Lower lobe of right lung (tissue), 2 donors: ENCODE measurements around the gene FAR1. TPM values are rescaled to one million over a fixed set of nuclear protein-coding genes. Genes with fewer than 3 reads are reported as not detected.

Experiments used
- ATAC-seq, 2 donors: fragments of 200-7000 bp; cut with Tn5 transposase; one replicate each; pipeline ENCODE4 v1.9.1; 2020 to 2022; ENCODE audit warnings: mild to moderate bottlenecking in 2 of 2, moderate library complexity in 2 of 2
- DNase-seq: peaks from one replicate; pipeline ENCODE4 v3.0.0-alpha.2; 2020
- H3K27ac ChIP-seq: fragments of 200-600 bp; one replicate; pipeline ENCODE4 v1.8.0; 2022
- H3K27me3 ChIP-seq: fragments of 200-600 bp; one replicate; pipeline ENCODE4 v1.8.0; 2022; ENCODE audit warnings: low read depth
- H3K36me3 ChIP-seq: fragments of 200-600 bp; one replicate; pipeline ENCODE4 v1.8.0; 2022; ENCODE audit warnings: mild to moderate bottlenecking
- H3K4me1 ChIP-seq: fragments of 200-600 bp; one replicate; pipeline ENCODE4 v1.8.0; 2022
- H3K4me3 ChIP-seq: fragments of 200-600 bp; one replicate; pipeline ENCODE4 v1.8.0; 2022; ENCODE audit warnings: mild to moderate bottlenecking
- H3K9me3 ChIP-seq: fragments of 200-600 bp; one replicate; pipeline ENCODE4 v1.8.0; 2022
- CTCF ChIP-seq: fragments of 200-600 bp; IDR thresholded peaks from one replicate; pipeline ENCODE4 v1.8.0; 2022; ENCODE audit warnings: antibody characterized with exemption, mild to moderate bottlenecking
- intact Hi-C: fragments of 100-400 bp; cut with DNase I; formaldehyde crosslinking; loops from one replicate; pipeline ENCODE4 v1.11.0; 2022
- total RNA-seq: library from RNA; stranded (reverse); fragmentation: NEBNext Ultra II Directional; extraction: Animal tissue kit (Norgen Biotek cat#: 25700); gene quantifications from one replicate; pipeline ENCODE4 v1.2.1, GENCODE V29; 2021
- donor health status: DM: no; HTN: yes; CAD: no; lungs with severe emphysema.

FAR1 gene
- total RNA-seq, 1 donor from 2014 or later: 65.3 TPM

- Histone ChIP-seq H3K4me1 (no peaks in the 10 kb centered on the region), H3K27me3 (no peaks in the 10 kb centered on the region), H3K4me3 (no peak overlapping the region), H3K27ac (no peak overlapping the region), H3K36me3 (peaks cover 51% of the 10 kb centered on the region), H3K9me3 (no peaks in the 10 kb centered on the region)
- DNase-seq (no peak), ATAC-seq (no peak)
- TF ChIP-seq CTCF: no peak
- intact Hi-C loops: no loop called here
Measured at GRCh38 chr11:13718394-13718793, 49.9 kb downstream of the FAR1 start.

GRCh38 chr11:13720940-13721339 is 52.5 kb downstream of the FAR1 start:
- Histone ChIP-seq H3K9me3 (no peaks in the 10 kb centered on the region), H3K36me3 (peaks cover 32% of the 10 kb centered on the region), H3K27me3 (no peaks in the 10 kb centered on the region), H3K4me1 (no peaks in the 10 kb centered on the region), H3K27ac (no peak overlapping the region), H3K4me3 (no peak overlapping the region)
- TF ChIP-seq CTCF: no peak
- ATAC-seq (no peak), DNase-seq (no peak)
- intact Hi-C loops: no loop called here

GRCh38 chr11:13721760-13722159 is 53.3 kb downstream of the FAR1 start:
- no peak for ATAC-seq
- intact Hi-C loops: no loop called here

GRCh38 chr11:13726456-13726855 is 58.0 kb downstream of the FAR1 start:
- Histone ChIP-seq H3K36me3 (peaks cover 51% of the 10 kb centered on the region), H3K9me3 (no peaks in the 10 kb centered on the region), H3K4me1 (no peaks in the 10 kb centered on the region)

More at GRCh38 chr11:13721760-13722159, 53.3 kb downstream of the FAR1 start:
- no peaks in the 10 kb centered on the region for H3K27me3 ChIP-seq
- H3K27ac ChIP-seq: no peak overlapping the region
- no peak for TF ChIP-seq CTCF
- H3K9me3 ChIP-seq: no peaks in the 10 kb centered on the region
- peaks cover 35% of the 10 kb centered on the region for H3K36me3 ChIP-seq
- DNase-seq: no peak
- H3K4me1 ChIP-seq: no peaks in the 10 kb centered on the region
- no peak overlapping the region for H3K4me3 ChIP-seq

GRCh38 chr11:13728076-13728475 is 59.6 kb downstream of the FAR1 start:
- no peaks in the 10 kb centered on the region for H3K4me1 ChIP-seq
- no peak overlapping the region for H3K4me3 ChIP-seq
- H3K9me3 ChIP-seq: no peaks in the 10 kb centered on the region
- no peak for ATAC-seq
- no peak overlapping the region for H3K27ac ChIP-seq
- intact Hi-C loops: no loop called here
- no peak for DNase-seq
- H3K36me3 ChIP-seq: peaks cover 47% of the 10 kb centered on the region
- no peak for TF ChIP-seq CTCF
- no peaks in the 10 kb centered on the region for H3K27me3 ChIP-seq

More at GRCh38 chr11:13726456-13726855, 58.0 kb downstream of the FAR1 start:
- no peak overlapping the region for H3K4me3 ChIP-seq
- no peak overlapping the region for H3K27ac ChIP-seq
- no peak for ATAC-seq
- no peak for TF ChIP-seq CTCF
- H3K27me3 ChIP-seq: no peaks in the 10 kb centered on the region
- intact Hi-C loops: no loop called here
- DNase-seq: no peak

- Histone ChIP-seq H3K27me3 (no peaks in the 10 kb centered on the region), H3K36me3 (peaks cover 7% of the 10 kb centered on the region), H3K9me3 (no peaks in the 10 kb centered on the region), H3K4me3 (no peak overlapping the region), H3K27ac (no peak overlapping the region), H3K4me1 (no peaks in the 10 kb centered on the region)
- TF ChIP-seq CTCF: no peak
- DNase-seq (no peak), ATAC-seq (no peak)
- intact Hi-C loops: no loop called here
Measured at GRCh38 chr11:13734530-13734929, 66.1 kb downstream of the FAR1 start.
